KMS-11 (cell line): ENCODE data around the gene RPS6KA1.

ENCODE experiments used
- H2AFZ ChIP-seq: fragments of 200-600 bp; sonication (generic); 2 replicates; pipeline ENCODE4 v1.6.1; 2016; ENCODE audit warnings: antibody characterized with exemption, mixed run types, low read depth
- H3K27ac ChIP-seq: fragments of 200-600 bp; sonication (generic); 2 replicates; pipeline ENCODE4 v1.6.1; 2016; ENCODE audit warnings: mild to moderate bottlenecking, mixed run types
- H3K27me3 ChIP-seq: fragments of 200-600 bp; sonication (generic); 2 replicates; pipeline ENCODE4 v1.6.1; 2017; ENCODE audit warnings: mild to moderate bottlenecking, low read depth, mixed run types, moderate library complexity; ENCODE audit not compliant: insufficient read depth
- H3K36me3 ChIP-seq: fragments of 200-600 bp; sonication (generic); 2 replicates; pipeline ENCODE4 v1.6.1; 2017; ENCODE audit warnings: mild to moderate bottlenecking, mixed run types; ENCODE audit not compliant: insufficient read depth
- H3K4me1 ChIP-seq: fragments of 200-600 bp; sonication (generic); 2 replicates; pipeline ENCODE4 v1.6.1; 2016; ENCODE audit warnings: mild to moderate bottlenecking, low read depth, mixed run types; ENCODE audit not compliant: poor library complexity, severe bottlenecking
- H3K4me2 ChIP-seq: fragments of 200-600 bp; sonication (generic); 2 replicates; pipeline ENCODE4 v1.7.0; 2016; ENCODE audit warnings: mild to moderate bottlenecking, mixed run types
- H3K4me3 ChIP-seq: fragments of 200-600 bp; sonication (generic); IDR thresholded peaks from 2 replicates; pipeline ENCODE4 v1.6.1; 2017; ENCODE audit warnings: low read depth, low read length, mixed read lengths; ENCODE audit not compliant: insufficient read depth
- H3K79me2 ChIP-seq: fragments of 200-600 bp; sonication (generic); 2 replicates; pipeline ENCODE4 v1.6.1; 2016; ENCODE audit warnings: low read depth, mixed run types; ENCODE audit not compliant: insufficient read depth
- H3K9ac ChIP-seq: fragments of 200-600 bp; sonication (generic); 2 replicates; pipeline ENCODE4 v1.6.1; 2016; ENCODE audit warnings: mild to moderate bottlenecking, mixed run types
- H4K20me1 ChIP-seq: fragments of 200-600 bp; sonication (generic); 2 replicates; pipeline ENCODE4 v1.6.1; 2016; ENCODE audit warnings: mild to moderate bottlenecking, mixed run types; ENCODE audit not compliant: insufficient read depth
- CTCF ChIP-seq: fragments of 200-600 bp; sonication (generic); conservative IDR thresholded peaks from 2 replicates; pipeline ENCODE4 v1.6.1; 2017; ENCODE audit warnings: low read depth, mild to moderate bottlenecking, antibody characterized with exemption, low read length, moderate library complexity, mixed read lengths

The RPS6KA1 gene

GRCh38 chr1:26518355-26518754, 11.2 kb upstream of the RPS6KA1 start:
- no peak overlapping the region for H3K27ac ChIP-seq
- H3K9ac ChIP-seq, result no peak overlapping the region
- no peak overlapping the region for H3K4me3 ChIP-seq
- H4K20me1 ChIP-seq, result no peaks in the 10 kb centered on the region
- no peaks in the 10 kb centered on the region for H3K79me2 ChIP-seq
- H3K4me1 ChIP-seq, result no peaks in the 10 kb centered on the region
- no peaks in the 10 kb centered on the region for H3K36me3 ChIP-seq
- H3K27me3 ChIP-seq, result no peaks in the 10 kb centered on the region
- no peak overlapping the region for H3K4me2 ChIP-seq
- TF ChIP-seq CTCF, result no peak
- no peak overlapping the region for H2AFZ ChIP-seq

- Histone ChIP-seq H2AFZ (no peak overlapping the region), H3K27ac (no peak overlapping the region)
- TF ChIP-seq CTCF, result no peak
Measured at GRCh38 chr1:26520339-26520738, 9.2 kb upstream of the RPS6KA1 start.

GRCh38 chr1:26521669-26522030, 7.9 kb upstream of the RPS6KA1 start:
- Histone ChIP-seq H3K36me3 (no peaks in the 10 kb centered on the region), H2AFZ (no peak overlapping the region), H3K4me1 (no peaks in the 10 kb centered on the region), H3K9ac (no peak overlapping the region), H3K27me3 (no peaks in the 10 kb centered on the region), H3K4me3 (no peak overlapping the region), H3K79me2 (no peaks in the 10 kb centered on the region), H4K20me1 (no peaks in the 10 kb centered on the region), H3K27ac (no peak overlapping the region), H3K4me2 (no peak overlapping the region)
- TF ChIP-seq CTCF, result no peak

More at GRCh38 chr1:26520339-26520738, 9.2 kb upstream of the RPS6KA1 start:
- Histone ChIP-seq H3K4me2 (no peak overlapping the region), H3K27me3 (no peaks in the 10 kb centered on the region), H3K4me3 (no peak overlapping the region), H4K20me1 (no peaks in the 10 kb centered on the region), H3K4me1 (no peaks in the 10 kb centered on the region), H3K79me2 (no peaks in the 10 kb centered on the region), H3K36me3 (no peaks in the 10 kb centered on the region), H3K9ac (no peak overlapping the region)

- Histone ChIP-seq H3K4me1 (no peaks in the 10 kb centered on the region), H3K36me3 (no peaks in the 10 kb centered on the region), H3K4me3 (no peak overlapping the region), H2AFZ (no peak overlapping the region), H3K79me2 (no peaks in the 10 kb centered on the region), H4K20me1 (no peaks in the 10 kb centered on the region), H3K27ac (no peak overlapping the region), H3K27me3 (no peaks in the 10 kb centered on the region), H3K9ac (no peak overlapping the region), H3K4me2 (no peak overlapping the region)
- TF ChIP-seq CTCF, result no peak
Measured at GRCh38 chr1:26522073-26522472, 7.5 kb upstream of the RPS6KA1 start.

GRCh38 chr1:26524181-26524580, 5.4 kb upstream of the RPS6KA1 start:
- Histone ChIP-seq H3K27ac (no peak overlapping the region), H3K4me3 (no peak overlapping the region), H4K20me1 (no peaks in the 10 kb centered on the region), H3K27me3 (no peaks in the 10 kb centered on the region), H3K9ac (no peak overlapping the region), H3K79me2 (no peaks in the 10 kb centered on the region), H3K4me2 (no peak overlapping the region), H3K36me3 (no peaks in the 10 kb centered on the region), H3K4me1 (peaks cover 2% of the 10 kb centered on the region), H2AFZ (no peak overlapping the region)
- no peak for TF ChIP-seq CTCF
